GM21367 (cell line): ENCODE data around the gene ZNF280A.
"Not testable (repeated sequence)": the region's sequence is repeated elsewhere in the genome, so short reads cannot be mapped to it uniquely, and the experiment has no call there.

Experiments used
- ATAC-seq: cut with Tn5 transposase; IDR thresholded peaks from one replicate; pipeline ENCODE4 v1.9.1; 2021; ENCODE audit not compliant: unreplicated experiment

ZNF280A gene

GRCh38 chr22:22545084-22545483 lies 25.0 kb upstream of the ZNF280A start:
- no peak for ATAC-seq

GRCh38 chr22:22538226-22538989 lies 18.3 kb upstream of the ZNF280A start:
- no peak for ATAC-seq

- ATAC-seq, result no peak
Measured at GRCh38 chr22:22536916-22537315, 16.8 kb upstream of the ZNF280A start.

- no peak for ATAC-seq
Measured at GRCh38 chr22:22536515-22536914, 16.4 kb upstream of the ZNF280A start.

GRCh38 chr22:22535662-22536061 lies 15.6 kb upstream of the ZNF280A start:
- no peak for ATAC-seq

- ATAC-seq, result no peak
Measured at GRCh38 chr22:22534604-22535415, 14.7 kb upstream of the ZNF280A start.

- no peak for ATAC-seq
Measured at GRCh38 chr22:22533863-22534262, 13.8 kb upstream of the ZNF280A start.

GRCh38 chr22:22533417-22533816 lies 13.3 kb upstream of the ZNF280A start:
- ATAC-seq, result no peak

GRCh38 chr22:22532547-22533071 lies 12.5 kb upstream of the ZNF280A start:
- not testable (repeated sequence) for ATAC-seq

GRCh38 chr22:22531770-22532546 lies 11.9 kb upstream of the ZNF280A start:
- no peak for ATAC-seq

GRCh38 chr22:22528780-22529179 lies 8.7 kb upstream of the ZNF280A start:
- ATAC-seq, result no peak

- no peak for ATAC-seq
Measured at GRCh38 chr22:22527312-22527711, 7.2 kb upstream of the ZNF280A start.

GRCh38 chr22:22526125-22526912 lies 6.2 kb upstream of the ZNF280A start:
- no peak for ATAC-seq

GRCh38 chr22:22523494-22523893 lies 3.4 kb upstream of the ZNF280A start:
- no peak for ATAC-seq

GRCh38 chr22:22521631-22522030 lies 1.6 kb upstream of the ZNF280A start:
- ATAC-seq, result no peak

- no peak for ATAC-seq
Measured at GRCh38 chr22:22520667-22521602, 865 bp upstream of the ZNF280A start.

GRCh38 chr22:22519591-22519990 lies 479 bp downstream of the ZNF280A start:
- ATAC-seq, result no peak

- no peak for ATAC-seq
Measured at GRCh38 chr22:22516992-22517391, 3.1 kb downstream of the ZNF280A start.

GRCh38 chr22:22515890-22516289 lies 4.2 kb downstream of the ZNF280A start:
- ATAC-seq, result no peak
